GM18517 (cell line): ENCODE measurements around the gene MUC12.

ENCODE experiments used
- ATAC-seq: cut with Tn5 transposase; IDR thresholded peaks from one replicate; pipeline ENCODE4 v1.9.1; 2021; ENCODE audit warnings: mild to moderate bottlenecking, moderate library complexity; ENCODE audit not compliant: unreplicated experiment

The MUC12 gene

DNA sequence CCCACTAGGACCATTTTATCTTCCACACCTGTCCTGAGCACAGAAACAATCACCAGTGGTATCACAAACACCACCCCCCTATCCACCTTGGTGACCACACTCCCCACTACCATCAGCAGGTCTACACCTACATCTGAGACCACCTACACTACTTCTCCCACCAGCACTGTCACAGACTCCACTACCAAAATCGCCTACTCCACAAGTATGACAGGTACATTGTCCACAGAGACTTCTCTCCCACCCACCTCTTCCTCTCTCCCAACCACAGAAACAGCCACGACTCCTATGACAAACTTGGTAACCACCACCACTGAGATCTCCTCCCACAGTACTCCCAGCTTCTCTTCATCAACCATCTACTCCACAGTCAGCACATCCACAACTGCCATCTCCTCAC is 16.7 kb upstream of the MUC12 start:
- ATAC-seq: no peak

DNA sequence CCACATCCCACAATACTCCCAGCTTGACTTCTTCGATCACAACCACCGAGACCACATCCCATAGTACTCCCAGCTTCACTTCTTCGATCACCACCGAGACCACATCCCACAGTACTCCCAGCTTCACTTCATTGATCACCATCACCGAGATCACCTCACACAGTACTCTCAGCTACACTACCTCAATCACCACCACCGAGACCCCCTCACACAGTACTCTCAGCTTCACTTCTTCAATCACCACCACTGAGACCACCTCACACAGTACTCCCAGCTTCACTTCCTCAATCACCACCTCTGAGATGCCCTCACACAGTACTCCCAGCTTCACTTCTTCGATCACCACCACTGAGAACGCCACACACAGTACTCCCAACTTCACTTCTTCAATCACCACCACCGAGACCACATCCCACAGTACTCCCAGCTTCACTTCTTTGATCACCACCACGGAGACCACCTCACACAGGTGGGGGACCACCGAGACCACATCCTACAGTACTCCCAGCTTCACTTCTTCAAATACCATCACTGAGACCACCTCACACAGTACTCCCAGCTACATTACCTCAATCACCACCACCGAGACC is 11.4 kb upstream of the MUC12 start:
- no peak for ATAC-seq

DNA sequence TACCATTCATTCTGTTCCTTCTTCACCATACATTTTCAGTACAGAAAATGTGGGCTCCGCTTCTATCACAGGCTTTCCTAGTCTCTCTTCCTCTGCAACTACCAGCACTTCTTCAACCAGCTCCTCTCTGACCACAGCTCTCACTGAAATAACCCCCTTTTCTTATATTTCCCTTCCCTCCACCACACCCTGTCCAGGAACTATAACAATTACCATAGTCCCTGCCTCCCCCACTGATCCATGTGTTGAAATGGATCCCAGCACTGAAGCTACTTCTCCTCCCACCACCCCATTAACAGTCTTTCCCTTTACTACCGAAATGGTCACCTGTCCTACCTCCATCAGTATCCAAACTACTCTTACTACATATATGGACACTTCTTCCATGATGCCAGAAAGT is 9.5 kb upstream of the MUC12 start:
- ATAC-seq: no peak

DNA sequence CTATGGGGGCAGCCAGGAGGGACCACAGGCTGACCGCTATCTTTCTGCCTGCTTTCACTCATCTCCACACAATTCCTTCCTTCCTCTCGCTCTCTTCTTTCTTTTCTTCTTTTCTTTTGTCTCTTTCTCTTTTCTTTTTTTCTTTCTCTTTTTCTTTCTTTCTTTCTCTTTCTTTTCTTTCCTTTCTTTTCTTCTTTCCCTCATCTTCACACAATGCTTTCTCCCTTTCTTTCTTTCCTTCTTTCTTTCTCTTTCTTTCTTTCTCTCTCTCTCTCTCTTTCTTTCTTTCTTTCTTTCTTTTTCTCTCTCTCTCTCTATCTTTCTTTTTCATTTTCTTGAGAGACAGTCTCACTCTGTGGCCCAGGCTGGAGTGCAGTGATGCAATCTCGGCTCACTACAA is 6.8 kb upstream of the MUC12 start:
- ATAC-seq: no peak

DNA sequence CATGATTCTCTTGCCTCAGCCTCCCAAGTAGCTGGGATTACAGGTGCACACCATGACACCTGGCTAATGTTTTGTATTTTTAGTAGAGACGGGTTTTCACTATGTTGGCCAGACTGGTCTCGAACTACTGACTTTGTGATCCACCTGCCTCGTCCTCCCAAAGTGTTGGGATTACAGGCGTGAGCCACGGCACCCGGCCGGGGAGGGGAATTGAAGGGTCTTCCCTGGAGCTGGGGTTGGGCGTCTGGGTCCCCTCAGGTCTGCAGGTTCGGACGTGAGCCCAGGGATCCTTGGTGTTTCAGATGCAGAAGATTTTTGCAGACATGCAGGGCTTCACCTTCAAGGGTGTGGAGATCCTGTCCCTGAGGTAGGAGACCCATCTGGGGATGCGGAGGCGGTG is 6.0 kb upstream of the MUC12 start:
- no peak for ATAC-seq

DNA sequence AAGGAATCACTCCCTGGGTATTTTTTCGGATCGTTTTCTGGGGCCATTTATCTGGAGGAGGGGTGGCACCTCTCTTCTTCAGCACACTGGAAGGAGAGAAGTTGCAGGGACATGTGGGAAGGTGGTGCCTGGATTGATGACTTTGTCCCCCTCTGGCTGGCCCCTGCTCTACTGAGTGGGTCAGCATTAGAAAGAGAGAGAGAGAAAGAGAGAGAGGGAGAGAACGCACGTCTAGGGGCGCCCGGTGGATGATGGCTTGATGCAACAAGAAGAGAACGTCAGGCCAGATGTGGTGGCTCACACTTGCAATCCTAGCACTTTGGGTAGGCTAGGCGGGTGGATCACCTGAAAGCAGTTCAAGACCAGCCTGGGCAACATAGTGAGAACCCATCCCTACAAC is 5.5 kb upstream of the MUC12 start:
- no peak for ATAC-seq

DNA sequence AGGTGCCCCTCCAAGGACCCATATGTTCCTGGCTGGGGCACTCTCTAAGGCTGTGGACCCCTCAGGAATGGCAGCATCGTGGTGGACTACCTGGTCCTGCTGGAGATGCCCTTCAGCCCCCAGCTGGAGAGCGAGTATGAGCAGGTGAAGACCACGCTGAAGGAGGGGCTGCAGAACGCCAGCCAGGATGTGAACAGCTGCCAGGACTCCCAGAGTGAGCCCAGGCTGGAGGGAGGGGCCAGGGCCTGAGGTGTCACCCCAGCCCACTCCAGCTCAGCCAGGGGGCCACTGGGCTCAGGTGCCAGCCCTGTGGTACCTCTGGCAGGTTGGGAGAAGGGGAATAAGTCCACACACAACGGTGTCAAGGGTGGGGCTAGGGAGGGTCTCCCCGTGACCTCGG is 4.7 kb upstream of the MUC12 start:
- no peak for ATAC-seq

DNA sequence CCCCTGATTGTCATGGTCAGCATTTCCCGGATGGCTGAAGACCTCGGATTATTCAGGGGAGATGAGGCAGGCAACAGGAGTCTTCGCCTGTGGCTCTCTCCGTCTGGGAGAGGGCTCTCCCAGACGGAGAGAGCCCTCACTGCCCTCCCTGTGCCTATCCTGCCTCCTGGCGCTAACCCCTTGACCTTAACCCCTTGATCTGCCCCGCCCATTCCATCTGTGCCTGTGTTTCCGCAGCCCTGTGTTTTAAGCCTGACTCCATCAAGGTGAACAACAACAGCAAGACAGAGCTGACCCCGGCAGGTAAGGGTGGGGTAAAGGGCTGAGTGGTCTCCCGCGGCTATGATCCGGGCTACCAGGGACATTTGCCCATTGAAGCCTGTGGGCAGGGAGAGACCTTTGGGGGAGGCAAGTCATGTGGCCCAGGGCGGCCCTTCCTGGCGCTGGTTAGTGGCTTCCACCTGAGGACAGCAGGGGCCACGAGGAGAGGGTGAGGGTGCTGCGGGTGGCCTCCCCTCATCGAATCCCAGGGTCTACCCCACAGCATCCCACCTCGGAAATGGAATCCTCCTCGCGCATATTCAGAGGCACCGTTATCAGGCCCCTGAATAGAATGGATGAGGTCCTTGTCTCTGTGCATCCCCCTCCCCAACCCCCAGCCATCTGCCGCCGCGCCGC is 4.2 kb upstream of the MUC12 start:
- ATAC-seq: no peak

DNA sequence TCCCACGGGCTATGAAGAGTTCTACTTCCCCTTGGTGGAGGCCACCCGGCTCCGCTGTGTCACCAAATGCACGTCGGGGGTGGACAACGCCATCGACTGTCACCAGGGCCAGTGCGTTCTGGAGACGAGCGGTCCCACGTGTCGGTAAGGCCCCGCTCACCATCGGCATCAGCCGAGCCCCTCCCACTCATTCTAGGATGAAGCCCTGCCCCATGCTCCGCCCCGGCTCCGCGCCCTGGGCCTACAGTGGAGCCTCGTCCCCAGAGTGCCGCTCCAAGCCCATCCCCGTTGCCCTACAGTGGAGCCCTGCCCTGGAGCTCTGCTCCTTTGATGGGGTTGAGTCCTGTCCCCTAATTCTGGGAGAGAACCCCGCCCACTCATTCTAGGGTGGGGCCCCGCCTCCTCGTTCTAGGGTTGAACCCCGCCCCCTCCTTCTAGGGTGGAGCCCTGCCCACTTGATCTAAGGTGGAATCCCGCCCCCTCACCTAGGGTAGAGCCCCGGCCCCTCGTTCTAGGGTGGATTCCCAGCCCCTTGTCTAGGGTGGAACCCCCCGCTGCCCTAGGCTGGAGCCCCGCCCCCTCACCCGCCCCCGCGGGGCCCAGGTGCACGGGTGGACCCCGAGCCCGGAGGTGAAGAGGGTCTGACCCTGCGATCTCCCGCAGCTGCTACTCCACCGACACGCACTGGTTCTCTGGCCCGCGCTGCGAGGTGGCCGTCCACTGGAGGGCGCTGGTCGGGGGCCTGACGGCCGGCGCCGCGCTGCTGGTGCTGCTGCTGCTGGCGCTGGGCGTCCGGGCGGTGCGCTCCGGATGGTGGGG is 3.4 kb upstream of the MUC12 start:
- ATAC-seq: no peak

DNA sequence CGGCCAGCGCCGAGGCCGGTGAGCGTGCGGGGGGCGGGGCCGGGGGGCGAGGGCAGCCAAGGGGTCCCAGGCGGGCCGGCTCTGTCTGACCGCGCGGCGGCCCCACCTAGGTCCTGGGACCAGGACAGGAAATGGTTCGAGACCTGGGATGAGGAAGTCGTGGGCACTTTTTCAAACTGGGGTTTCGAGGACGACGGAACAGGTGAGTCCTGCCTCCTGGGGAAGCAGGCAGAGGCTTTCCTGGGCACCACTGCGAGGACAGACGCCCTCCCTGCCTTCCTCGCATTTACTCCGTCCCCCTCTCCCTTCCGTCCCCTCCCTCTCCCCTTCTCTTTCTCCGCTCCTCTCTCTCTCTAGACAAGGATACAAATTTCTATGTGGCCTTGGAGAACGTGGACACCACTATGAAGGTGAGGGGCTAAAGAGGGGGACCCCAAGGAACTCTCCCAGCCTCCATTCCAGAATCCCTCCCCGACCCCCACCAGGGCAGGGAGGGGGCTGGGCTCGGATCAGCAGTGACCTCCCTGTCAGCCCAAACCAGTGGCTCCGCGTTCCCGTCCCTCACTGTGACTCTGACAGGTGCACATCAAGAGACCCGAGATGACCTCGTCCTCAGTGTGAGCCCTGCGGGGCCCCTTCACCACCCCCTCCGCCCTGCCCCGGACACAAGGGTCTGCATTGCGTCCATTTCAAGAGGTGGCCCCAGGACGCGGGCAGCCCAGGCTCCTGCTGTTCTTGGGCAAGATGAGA is 2.6 kb upstream of the MUC12 start:
- ATAC-seq: no peak

DNA sequence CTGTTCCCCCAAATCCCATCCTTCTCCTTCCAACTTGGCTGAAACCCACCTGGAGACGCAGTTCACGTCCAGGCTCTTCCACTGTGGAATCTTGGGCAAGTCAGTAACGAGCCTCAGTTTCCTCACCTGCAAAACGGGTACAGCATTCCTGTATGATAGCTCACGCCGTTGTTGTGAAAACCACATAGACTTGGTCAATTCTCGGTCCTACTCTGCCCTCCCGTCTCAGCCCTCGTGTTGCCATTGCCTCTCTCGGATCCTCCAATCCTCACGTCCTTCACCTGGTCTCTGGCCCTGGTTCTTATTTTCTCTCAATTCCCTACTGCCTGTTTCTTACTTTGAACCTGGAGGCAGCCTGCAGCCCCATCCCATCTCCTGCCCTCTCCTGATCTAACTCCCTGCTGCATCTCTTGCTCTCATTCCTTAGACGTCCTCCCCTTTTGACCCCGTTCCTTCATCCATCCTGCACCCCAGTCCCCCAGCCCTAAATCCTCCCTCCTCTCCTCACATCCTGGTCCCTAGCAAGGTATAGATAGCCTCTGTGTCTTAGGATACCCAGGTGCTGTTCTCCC is 2.0 kb upstream of the MUC12 start:
- ATAC-seq: no peak

DNA sequence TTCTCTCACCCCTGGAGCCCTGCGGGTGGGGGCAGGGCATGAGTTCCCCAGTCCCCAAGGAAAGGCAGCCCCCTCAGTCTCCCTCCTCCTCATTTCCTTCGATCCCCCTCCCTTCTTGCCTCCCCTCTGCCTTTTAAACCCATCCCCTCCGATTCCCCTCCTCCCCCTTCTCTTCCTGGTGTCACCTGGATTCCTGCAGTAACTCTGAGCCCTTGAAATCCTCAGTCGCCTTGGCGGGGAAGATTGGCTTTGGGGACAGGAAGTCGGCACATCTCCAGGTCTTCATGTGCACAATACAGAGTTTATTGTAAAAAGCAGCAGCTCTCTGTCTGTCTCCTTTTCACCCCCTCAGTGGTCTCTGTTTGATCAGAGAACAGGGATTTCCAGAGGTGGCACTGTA is 1.3 kb upstream of the MUC12 start:
- ATAC-seq: no peak

DNA sequence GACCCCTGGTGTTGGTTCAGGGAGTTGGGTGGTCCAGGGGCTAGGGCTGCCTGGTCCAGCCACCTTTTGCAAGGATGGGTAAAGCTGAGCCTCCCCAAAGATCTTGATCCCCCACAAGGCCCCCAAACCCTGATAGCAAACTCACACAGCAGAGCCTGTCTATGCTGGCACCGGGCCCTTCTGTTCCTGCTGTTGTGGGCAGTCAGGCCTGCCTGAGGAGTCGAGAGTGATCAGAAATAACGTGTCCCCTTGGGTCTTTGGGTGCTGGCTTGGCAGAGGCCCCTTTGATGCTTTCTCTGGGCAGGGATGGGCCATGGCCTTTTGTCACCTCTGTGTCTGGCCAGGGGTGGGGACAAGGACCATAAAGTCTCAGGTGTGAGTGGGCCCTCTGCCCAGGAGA is 715 bp upstream of the MUC12 start:
- no peak for ATAC-seq

DNA sequence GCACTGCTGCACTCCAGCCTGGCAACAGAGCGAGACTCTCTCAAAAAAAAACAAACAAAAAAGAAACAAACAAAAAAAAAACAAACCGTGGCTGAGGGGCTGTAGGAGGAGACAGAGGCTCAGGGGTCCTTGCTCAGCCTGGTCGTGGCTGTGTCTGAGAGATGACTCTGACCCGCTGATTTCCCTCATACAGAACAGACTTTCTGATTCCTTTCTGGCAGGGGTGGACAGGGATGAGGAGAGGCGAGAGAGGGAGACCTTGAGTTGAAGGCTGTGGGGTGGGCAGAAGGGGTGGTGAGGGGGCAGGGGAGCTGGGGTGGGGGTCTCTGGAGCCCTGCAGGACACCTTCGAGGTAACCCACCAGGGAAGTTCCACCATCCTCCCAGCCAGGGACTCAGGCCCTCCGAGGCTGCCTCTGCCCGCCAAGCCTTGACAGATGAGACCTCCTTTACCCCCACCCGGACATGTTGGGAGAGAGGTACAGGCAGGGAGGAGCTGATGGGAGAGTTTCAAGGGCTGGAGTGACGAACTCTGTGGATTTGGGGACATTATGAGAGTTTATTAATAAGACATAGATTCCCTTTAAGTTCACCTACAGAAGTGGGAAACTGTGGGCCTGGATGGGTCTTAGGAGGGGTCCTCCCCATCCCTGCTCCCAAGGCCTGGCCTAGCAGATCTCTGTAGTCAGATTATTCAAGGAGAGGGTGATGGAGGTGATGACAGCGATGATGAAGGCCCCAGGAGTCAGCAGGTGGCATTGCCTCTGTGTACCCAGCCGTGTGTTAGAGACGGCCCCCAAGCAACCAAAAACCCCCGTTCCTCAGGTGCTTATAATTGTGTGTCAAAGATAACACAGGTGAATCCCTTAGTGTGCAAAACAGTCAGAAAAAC is 2.0 kb downstream of the MUC12 start:
- ATAC-seq: no peak

DNA sequence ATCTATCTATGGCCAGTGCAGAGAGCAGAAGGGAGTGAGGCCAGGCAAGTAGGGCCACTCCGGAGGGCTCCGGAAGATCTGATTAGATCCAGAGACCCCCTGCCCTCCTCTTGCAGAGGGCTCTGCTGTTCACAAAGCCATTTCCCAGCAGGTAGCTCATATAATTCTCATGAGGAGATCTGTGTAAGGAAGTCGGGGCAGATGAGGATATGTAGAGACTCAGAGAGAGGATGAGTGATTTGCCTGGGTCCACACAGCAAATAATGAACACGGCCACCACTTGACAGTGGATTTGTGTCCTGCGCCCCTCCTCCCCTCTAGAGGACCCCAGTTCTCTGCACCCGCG is 2.6 kb downstream of the MUC12 start:
- ATAC-seq: no peak

DNA sequence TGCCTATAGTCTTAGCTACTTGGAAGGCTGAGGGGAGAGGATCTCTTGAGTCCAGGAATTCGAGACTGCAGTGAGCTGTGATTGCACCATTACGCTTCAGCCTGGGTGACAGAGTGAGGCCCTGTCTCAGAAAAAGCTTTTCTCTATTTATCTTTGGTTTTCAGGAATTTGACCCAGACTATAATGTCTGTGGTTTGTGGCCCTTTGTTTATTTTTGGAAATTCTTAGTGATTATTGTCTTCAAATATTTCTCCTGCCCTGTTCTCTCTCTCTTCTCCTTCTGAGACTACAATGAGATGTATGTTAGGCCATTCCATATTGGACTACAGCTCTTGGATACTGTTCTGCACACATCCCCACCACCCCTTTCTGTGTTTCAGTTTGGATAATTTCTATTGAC is 4.7 kb downstream of the MUC12 start:
- no peak for ATAC-seq

DNA sequence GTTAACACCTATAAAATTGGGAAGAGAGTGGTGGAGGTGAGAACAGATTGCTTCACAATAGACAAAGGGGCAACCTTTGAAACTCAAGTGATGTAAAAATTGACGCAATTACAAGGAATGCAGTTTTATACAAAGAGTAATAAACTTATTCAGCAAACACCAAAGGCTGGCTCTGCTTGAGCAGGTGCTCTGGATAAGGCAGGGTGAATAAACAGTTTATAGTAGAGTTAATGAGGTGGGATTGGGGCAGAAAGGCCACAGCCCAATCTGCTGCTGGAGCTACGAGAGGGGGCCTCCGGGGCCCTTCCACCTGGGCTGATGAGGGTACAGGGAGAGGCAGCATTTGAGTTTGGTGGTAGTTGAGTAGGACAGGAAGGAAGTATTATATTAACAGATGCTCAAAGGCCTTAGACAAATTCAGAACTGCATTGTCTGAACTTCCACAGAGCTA is 6.0 kb downstream of the MUC12 start:
- no peak for ATAC-seq

DNA sequence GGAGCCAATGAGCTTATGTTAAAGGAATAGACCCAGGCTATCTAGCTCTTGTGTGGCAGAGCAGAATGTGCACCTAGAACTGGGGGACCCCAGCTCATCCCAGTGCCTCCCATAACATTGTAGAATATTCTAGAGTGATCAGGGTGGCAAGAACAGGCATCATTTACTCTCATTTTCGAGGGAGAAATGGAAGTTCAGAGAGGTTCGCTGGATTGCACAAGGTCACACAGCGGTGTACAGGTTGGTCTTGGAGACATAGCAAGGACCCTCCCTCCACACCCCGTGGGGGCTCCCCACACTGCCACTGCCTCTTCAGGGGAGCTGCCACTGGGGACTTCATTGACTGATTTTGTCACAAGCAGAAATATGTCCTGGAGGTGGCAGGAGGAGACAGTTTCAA is 8.9 kb downstream of the MUC12 start:
- no peak for ATAC-seq

DNA sequence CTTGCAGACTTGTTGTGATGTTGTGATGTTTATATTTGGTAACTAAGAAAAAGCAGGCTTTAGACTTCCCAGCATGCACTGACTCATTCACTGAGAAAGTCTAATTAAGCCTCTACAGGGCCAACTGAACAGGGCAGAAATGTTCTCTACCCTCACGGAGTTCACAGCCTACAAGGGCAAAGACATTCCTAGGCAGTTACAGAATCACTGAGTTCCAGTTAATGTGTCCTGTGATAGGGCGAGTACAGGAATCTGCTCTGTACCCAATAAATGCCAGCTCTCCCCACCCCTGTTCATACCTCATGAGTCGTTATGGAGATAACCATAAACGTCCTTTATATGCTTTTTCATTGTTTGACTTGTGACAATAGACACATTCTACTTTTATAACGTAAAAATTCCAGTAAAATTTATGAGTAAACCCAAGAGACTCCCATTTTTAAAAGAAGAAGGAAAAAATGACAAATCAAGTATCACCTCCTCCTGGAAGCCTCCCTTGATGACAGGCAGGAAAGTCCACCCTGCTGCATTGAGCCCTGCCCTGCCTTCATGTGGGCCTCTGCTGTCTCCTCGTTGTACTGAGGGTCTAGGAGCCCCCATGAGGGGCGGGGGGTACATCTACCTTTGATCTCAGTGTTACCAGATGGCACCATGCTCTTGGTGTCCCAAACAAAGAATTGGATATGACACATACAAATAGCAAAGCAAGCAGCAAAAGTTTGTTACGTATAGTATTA is 14.3 kb downstream of the MUC12 start:
- ATAC-seq: no peak
